ENCODE results near the gene KIAA1217.

DNA sequence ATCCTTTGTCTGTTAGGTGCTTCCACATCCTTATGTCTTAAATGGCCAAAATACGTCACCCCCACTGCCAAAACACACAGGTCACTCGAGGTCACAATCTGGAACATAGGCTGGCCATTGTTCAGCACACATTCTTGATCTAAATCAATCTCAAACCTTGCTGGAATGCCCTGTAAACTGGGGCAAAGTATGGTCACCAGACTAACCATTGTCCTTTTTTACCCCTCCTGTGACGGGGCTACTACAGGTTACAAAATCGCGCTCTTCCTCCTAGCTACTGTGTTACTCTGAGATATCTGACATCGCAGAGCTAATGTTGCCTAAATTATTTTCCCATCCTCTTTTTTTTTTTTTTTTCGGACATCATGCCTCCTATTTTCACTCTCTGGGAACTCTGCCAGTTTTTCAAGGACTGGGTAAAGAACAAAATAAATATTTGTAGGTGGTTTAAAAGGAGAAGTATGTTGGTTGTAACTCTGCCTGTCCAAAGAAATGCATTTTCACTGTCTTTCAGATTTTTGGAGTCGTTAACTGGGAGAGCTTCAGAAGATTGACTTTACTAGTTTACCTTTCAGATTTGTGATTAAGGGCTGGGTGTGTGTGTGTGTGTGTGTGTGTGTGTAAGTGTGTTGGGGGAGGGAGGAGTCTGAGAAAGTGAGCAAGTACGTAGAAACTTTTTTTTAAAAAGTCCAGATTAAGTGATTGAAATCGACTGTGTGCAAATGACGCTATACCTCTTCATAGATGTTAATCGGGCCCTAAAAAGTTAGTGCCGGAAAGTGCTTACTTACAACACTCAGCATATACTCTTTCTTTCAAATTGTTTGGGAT, 942 bp upstream of the KIAA1217 start:
- TF ChIP-seq POLR2A (IDR thresholded peaks at IDR 0.05; ENCODE audit: control extremely low read depth in 1 of 2, low read depth in 2 of 2, low read length in 2 of 2) = no peak
- TF ChIP-seq, protein P1, sequence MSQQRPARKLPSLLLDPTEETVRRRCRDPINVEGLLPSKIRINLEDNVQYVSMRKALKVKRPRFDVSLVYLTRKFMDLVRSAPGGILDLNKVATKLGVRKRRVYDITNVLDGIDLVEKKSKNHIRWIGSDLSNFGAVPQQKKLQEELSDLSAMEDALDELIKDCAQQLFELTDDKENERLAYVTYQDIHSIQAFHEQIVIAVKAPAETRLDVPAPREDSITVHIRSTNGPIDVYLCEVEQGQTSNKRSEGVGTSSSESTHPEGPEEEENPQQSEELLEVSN (IDR thresholded peaks at IDR 0.05) = no peak
- TF ChIP-seq RFX5 (IDR thresholded peaks at IDR 0.05; ENCODE audit: borderline replicate concordance, low read depth, low read length) = no peak
- no peak for TF ChIP-seq MAFK (IDR thresholded peaks at IDR 0.05; ENCODE audit: low read depth, low read length)
- TF ChIP-seq EP300 (IDR thresholded peaks at IDR 0.05; ENCODE audit: borderline replicate concordance in 1 of 2, low read depth in 2 of 2, low read length in 2 of 2) = no peak
- no peak for TF ChIP-seq SP1 (IDR thresholded peaks at IDR 0.05; ENCODE audit: low read depth, low read length)
- TF ChIP-seq RXRA (IDR thresholded peaks at IDR 0.05; ENCODE audit: insufficient read depth, low read depth, low read length) = no peak
- TF ChIP-seq, protein P2, sequence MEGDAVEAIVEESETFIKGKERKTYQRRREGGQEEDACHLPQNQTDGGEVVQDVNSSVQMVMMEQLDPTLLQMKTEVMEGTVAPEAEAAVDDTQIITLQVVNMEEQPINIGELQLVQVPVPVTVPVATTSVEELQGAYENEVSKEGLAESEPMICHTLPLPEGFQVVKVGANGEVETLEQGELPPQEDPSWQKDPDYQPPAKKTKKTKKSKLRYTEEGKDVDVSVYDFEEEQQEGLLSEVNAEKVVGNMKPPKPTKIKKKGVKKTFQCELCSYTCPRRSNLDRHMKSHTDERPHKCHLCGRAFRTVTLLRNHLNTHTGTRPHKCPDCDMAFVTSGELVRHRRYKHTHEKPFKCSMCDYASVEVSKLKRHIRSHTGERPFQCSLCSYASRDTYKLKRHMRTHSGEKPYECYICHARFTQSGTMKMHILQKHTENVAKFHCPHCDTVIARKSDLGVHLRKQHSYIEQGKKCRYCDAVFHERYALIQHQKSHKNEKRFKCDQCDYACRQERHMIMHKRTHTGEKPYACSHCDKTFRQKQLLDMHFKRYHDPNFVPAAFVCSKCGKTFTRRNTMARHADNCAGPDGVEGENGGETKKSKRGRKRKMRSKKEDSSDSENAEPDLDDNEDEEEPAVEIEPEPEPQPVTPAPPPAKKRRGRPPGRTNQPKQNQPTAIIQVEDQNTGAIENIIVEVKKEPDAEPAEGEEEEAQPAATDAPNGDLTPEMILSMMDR (IDR thresholded peaks at IDR 0.05; ENCODE audit: control extremely low read depth in 1 of 3, insufficient read depth in 1 of 3, low read depth in 1 of 3, low read length in 3 of 3) = no peak

Measured in H1 (cell line).